Esophagus muscularis mucosa (tissue), 4 donors: ENCODE results near the gene CFAP74. TPM values are rescaled to one million over a fixed set of nuclear protein-coding genes. Genes with fewer than 3 reads are reported as not detected.
"Not testable (repeated sequence)": the region's sequence is repeated elsewhere in the genome, so short reads cannot be mapped to it uniquely, and the experiment has no call there.

Source experiments
- DNase-seq: peaks from one replicate; pipeline ENCODE4 v3.0.0-alpha.2; 2017; ENCODE audit errors: extremely low spot score
- H3K27ac ChIP-seq, 4 donors: fragments of 200-600 bp; sonication (generic); replicated peaks in 1 of 4; 1 replicate in 3 of 4; 2 replicates in 1 of 4; pipeline ENCODE4 v1.5.1; 2016 to 2019; ENCODE audit warnings: mild to moderate bottlenecking in 1 of 4
- H3K27me3 ChIP-seq, 4 donors: fragments of 200-600 bp; sonication (generic); one replicate each; pipeline versions ENCODE4 v1.5.1 to v1.6.0; 2016 to 2019
- H3K36me3 ChIP-seq, 4 donors: fragments of 200-600 bp; sonication (generic); one replicate each; pipeline ENCODE4 v1.5.1; 2016 to 2019
- H3K4me1 ChIP-seq, 4 donors: fragments of 200-600 bp; sonication (generic); one replicate each; pipeline ENCODE4 v1.5.1; 2016 to 2019
- H3K4me3 ChIP-seq, 4 donors: fragments of 200-600 bp; sonication (generic); 1 replicate in 2 of 4; 2 replicates in 2 of 4; pipeline ENCODE4 v1.5.1; 2016 to 2019; ENCODE audit warnings: mild to moderate bottlenecking in 4 of 4, moderate library complexity in 1 of 4
- H3K9me3 ChIP-seq, 4 donors: fragments of 200-600 bp; sonication (generic); 1 replicate in 3 of 4; 2 replicates in 1 of 4; pipeline ENCODE4 v1.5.1; 2016 to 2019
- CTCF ChIP-seq, 3 experiments: fragments of 200-600 bp in 2 of 3; fragments of 450-650 bp in 1 of 3; sonication (generic) in 2 of 3; IDR thresholded peaks; one replicate each; pipeline ENCODE4 v1.5.1; 2017 to 2019; ENCODE audit warnings: antibody characterized with exemption in 3 of 3, mild to moderate bottlenecking in 2 of 3, moderate library complexity in 1 of 3
- EP300 ChIP-seq: sonication (generic); formaldehyde crosslinking; IDR thresholded peaks from one replicate; pipeline ENCODE4 v1.6.1; 2017; ENCODE audit warnings: antibody characterized with exemption
- POLR2A ChIP-seq: fragments of 450-650 bp; IDR thresholded peaks from one replicate; pipeline ENCODE4 v1.6.1; 2017; ENCODE audit warnings: antibody characterized with exemption, moderate library complexity, mild to moderate bottlenecking, low read depth
- POLR2AphosphoS5 ChIP-seq, 2 donors: sonication (generic); formaldehyde crosslinking; IDR thresholded peaks; one replicate each; pipeline ENCODE4 v1.6.1; 2017; ENCODE audit warnings: antibody characterized with exemption in 2 of 2
- WGBS: methylation state at CpG from one replicate; pipeline ENCODE4 v1.1.5; 2018; 5-methylcytosine and 5-hydroxymethylcytosine counted together
- intact Hi-C: fragments of 100-400 bp; cut with DNase I; formaldehyde crosslinking; loops from one replicate; pipeline ENCODE4 v1.15.1; 2023
- total RNA-seq, 4 donors: library from RNA; depleted of rRNA; stranded (reverse); fragments of >200 nt; gene quantifications; one replicate each; pipeline versions ENCODE4 v1.1.0 to v1.2.1, GENCODE V29; 2016

The CFAP74 gene
- total RNA-seq, 4 donors from 2014 or later: not detected

DNA sequence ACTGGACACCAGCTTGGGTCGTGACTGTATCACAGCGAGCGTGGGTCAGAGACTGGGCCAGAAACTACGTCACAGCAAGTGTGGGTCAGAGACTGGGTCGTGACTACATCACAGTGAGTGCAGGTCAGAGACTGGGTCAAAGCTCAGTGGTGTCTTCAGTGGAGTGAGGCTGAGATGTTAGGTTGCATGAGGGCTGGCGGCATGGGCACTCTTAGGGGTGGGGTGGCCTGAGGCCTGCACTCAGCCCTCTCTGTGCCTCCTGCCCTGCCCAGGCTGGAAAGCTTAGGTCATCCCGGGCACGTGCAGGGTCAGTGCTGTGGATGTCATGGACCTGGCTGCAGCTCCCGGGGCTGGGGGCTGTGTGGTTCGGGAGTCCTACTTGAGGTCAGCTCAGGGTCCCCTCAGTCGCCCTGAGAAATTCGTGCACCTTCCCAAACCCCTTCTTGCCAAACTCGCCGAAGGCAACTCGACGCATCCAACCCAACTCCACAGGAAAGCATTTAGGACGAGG, 19.0 kb downstream of the CFAP74 start:
- intact Hi-C loops: no loop called here
- 77% methylated on average over 13 of the region's 17 CpGs for WGBS
- H3K36me3 ChIP-seq: no peaks in the 10 kb centered on the region
- no peaks in the 10 kb centered on the region for H3K9me3 ChIP-seq
- no peak for DNase-seq
- TF ChIP-seq EP300 (no peak), POLR2AphosphoS5 (IDR thresholded peaks at IDR 0.05) (no peak), POLR2A (no peak), CTCF (IDR thresholded peaks at IDR 0.05) (no peak)
- H3K27me3 ChIP-seq: peaks cover 0 to 72% (median 0%) of the 10 kb centered on the region in 4 donors
- H3K4me1 ChIP-seq: peaks cover 2 to 8% (median 6%) of the 10 kb centered on the region in 4 donors
- H3K27ac ChIP-seq: no peak overlapping the region
- no peak overlapping the region for H3K4me3 ChIP-seq

GRCh38 chr1:1982379-1983232, 21.0 kb downstream of the CFAP74 start:
- WGBS: 86% methylated on average over 25 of the region's 36 CpGs
- Histone ChIP-seq H3K27me3 (peaks cover 0 to 54% (median 0%) of the 10 kb centered on the region in 4 donors), H3K9me3 (no peaks in the 10 kb centered on the region), H3K27ac (no peak overlapping the region), H3K36me3 (no peaks in the 10 kb centered on the region), H3K4me3 (no peak overlapping the region), H3K4me1 (no peaks in the 10 kb centered on the region)
- no peak for DNase-seq
- intact Hi-C loops: no loop called here
- TF ChIP-seq POLR2A: no peak
- TF ChIP-seq POLR2AphosphoS5 (IDR thresholded peaks at IDR 0.05): no peak
- TF ChIP-seq EP300: no peak
- no peak for TF ChIP-seq CTCF (IDR thresholded peaks at IDR 0.05)

GRCh38 chr1:1981631-1982327, 21.8 kb downstream of the CFAP74 start:
- H3K27ac ChIP-seq, DNase-seq, H3K4me1 ChIP-seq, H3K4me3 ChIP-seq, H3K36me3 ChIP-seq, intact Hi-C loops, H3K9me3 ChIP-seq: not testable (repeated sequence)
- 86% methylated on average over 27 of the region's 73 CpGs for WGBS
- H3K27me3 ChIP-seq: peaks cover 0 to 54% (median 0%) of the 10 kb centered on the region in 4 donors

- WGBS: 88% methylated on average over 21 of the region's 26 CpGs
- H3K27ac ChIP-seq: no peak overlapping the region
Observed at GRCh38 chr1:1981142-1981500, 22.5 kb downstream of the CFAP74 start.

More at GRCh38 chr1:1981142-1981500, 22.5 kb downstream of the CFAP74 start:
- H3K4me3 ChIP-seq: no peak overlapping the region
- no peak for DNase-seq
- H3K27me3 ChIP-seq: peaks cover 0 to 52% (median 0%) of the 10 kb centered on the region in 4 donors
- no peak for TF ChIP-seq EP300
- TF ChIP-seq POLR2A: no peak
- TF ChIP-seq POLR2AphosphoS5 (IDR thresholded peaks at IDR 0.05): no peak
- no peak for TF ChIP-seq CTCF (IDR thresholded peaks at IDR 0.05)
- H3K4me1 ChIP-seq: no peaks in the 10 kb centered on the region
- intact Hi-C loops: no loop called here
- H3K36me3 ChIP-seq: no peaks in the 10 kb centered on the region
- H3K9me3 ChIP-seq: no peaks in the 10 kb centered on the region
